HG03571 (cell line): ENCODE measurements around the gene RIOX2.
"Not testable (repeated sequence)": the region's sequence is repeated elsewhere in the genome, so short reads cannot be mapped to it uniquely, and the experiment has no call there.

Experiments
- ATAC-seq: cut with Tn5 transposase; IDR thresholded peaks from one replicate; pipeline ENCODE4 v1.9.1; 2021; ENCODE audit not compliant: unreplicated experiment

Gene RIOX2

GRCh38 chr3:97916576-97916975, 55.7 kb downstream of the RIOX2 start:
- ATAC-seq, result no peak

GRCh38 chr3:97914388-97914787, 57.8 kb downstream of the RIOX2 start:
- ATAC-seq, result no peak

DNA sequence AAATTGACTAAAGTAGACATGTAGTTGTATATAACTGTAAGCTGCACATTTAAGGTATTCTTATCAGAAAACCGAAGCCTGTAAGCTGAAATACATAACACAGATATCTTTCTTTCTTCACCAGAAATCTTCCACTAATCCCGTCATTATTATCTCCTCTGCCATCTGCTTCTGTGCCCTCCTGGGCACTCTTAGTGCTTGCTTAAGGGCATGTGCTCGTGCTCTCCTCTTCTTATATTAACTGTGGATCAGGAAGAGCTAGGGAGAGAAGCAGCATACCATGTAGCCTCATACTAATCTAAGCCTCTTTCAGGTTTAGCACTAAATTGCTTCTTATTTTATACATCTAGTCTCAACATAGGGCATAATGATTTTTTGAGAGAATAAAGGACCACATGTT, 60.8 kb downstream of the RIOX2 start:
- no peak for ATAC-seq

- no peak for ATAC-seq
Measured at GRCh38 chr3:97910931-97911351, 61.3 kb downstream of the RIOX2 start.

DNA sequence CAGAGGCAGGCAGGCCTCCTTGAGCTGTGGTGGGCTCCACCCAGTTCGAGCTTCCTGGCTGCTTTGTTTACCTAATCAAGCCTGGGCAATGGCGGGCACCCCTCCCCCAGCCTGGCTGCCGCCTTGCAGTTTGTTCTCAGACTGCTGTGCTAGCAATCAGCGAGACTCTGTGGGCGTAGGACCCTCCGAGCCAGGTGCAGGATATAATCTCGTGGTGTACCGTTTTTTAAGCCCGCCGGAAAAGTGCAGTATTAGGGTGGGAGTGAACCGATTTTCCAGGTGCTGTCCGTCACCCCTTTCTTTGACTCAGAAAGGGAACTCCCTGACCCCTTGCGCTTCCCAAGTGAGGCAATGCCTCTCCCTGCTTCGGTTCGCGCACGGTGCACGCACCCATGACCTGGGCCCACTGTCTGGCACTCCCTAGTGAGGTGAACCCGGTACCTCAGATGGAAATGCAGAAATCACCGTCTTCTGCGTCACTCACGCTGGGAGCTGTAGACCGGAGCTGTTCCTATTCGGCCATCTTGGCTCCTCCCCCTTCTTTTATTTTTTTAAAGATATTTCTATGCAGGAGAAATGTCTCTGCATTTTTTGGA, 61.9 kb downstream of the RIOX2 start:
- ATAC-seq, result not testable (repeated sequence)

- not testable (repeated sequence) for ATAC-seq
Measured at GRCh38 chr3:97909830-97910229, 62.4 kb downstream of the RIOX2 start.

DNA sequence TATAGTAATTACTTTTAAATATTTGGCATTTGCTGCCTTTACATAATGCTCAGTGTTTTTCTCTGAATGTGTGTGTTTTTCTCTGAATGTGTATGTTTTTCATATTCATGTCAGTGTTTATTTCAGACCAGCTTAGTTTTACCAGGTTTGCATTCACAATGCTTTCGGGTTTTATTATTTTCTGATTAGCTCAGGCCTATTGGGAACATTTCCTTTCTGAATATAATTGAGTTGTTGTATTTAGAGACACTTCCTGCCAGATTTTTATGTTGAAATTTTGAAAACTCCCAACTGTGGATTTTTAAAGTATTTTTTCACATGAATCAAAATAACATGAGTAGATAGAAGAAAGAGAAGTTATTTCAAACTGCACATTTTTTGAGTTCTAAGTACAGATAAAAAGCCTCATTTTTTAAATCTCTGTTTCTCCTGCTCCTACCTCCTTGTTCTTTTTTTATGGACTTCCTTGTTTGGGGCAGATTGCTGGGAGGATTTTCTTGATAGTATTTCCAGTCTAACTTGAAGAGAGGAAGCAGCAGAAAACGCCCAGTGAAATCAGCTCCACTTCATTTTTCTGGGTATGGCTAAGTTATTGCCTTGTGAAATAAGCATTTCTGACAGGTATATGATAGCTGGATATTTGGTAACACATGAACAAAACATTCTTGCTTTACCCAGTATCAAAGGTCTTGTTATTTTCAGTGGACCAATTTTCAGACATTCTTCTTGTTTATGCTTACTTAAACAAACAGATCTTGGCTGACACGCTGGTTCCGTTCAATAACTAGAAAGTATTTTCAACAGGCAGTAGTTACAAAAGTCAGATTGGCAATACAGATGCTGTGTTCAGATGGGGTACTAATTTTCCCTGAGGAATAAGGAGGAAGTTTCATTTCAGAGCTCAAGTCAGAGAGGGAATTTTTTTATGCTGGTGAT, 70.7 kb downstream of the RIOX2 start:
- ATAC-seq, result no peak

DNA sequence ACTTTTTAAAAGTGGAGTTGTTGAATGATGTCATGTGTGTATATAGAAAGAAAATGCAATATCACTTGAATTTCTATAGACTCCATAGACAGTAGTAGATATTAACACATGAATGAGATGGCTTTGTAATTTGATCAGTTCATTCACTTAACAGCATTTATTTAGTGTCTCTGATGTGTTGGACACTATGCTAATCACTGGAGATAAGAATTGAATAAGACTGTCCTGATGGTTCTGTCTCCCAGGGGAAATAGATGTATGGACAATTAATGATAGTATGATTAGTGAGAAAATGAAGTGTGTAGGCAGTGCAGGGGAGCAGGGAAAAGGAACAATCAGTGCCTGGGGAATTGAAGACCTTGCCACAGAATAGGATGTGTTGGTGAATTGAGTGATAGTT, 72.9 kb downstream of the RIOX2 start:
- no peak for ATAC-seq

DNA sequence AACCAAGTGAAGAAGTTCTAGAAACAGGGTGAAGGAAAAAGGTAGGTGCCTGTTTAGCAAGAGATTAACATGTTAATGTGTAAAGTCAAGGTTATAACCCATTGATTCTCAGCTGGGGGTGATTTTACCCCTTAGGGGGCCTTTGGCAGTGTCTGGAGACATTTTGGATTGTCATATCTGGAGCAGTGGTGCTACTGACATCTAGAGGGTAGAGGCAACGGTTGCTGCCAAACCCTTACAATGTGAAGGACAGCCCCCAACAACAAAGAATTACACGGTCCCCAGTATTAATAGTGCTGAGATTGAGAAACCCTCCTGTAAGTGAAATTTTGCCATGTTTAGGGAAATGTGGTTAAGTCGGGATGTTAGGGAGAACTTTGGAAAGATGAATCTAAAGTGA, 75.7 kb downstream of the RIOX2 start:
- ATAC-seq, result no peak

GRCh38 chr3:97896129-97896528, 76.1 kb downstream of the RIOX2 start:
- no peak for ATAC-seq

DNA sequence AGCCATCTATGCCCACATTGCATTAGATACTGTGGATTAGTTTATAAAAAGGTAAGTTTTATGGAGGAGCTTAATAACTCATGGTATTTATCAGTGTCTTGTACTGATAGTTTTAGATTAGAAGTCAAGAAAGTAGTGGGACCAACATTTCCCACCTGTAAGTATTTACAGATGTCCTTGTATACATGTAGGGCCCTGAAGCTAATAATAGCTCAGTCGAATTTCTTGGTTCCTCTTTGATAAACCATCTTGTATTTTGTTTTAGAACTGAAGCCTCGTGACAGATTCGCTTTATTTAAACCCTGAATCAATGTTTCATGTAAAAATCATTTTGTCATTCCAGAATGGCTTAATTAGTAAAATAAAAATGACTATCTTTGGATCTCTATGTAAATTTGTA, 77.0 kb downstream of the RIOX2 start:
- ATAC-seq, result peak; percentile 65

DNA sequence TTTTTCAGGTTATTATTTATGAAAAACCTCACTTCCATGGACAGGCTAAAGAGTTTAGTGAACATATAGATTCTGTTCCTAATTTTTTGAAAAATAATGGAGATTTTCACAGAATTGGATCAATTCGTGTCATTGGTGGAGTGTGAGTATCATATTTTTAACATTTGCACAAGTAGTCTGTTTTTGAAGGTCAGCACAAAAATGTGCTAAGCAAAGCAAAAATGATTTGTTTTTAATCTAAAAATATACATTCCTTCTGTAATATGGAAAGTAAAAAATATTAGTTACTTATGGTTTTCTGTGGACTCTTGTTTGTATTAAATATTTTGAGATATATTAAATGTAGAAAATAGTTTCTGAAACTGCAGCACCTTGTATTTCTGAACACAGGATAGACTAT, 79.4 kb downstream of the RIOX2 start:
- no peak for ATAC-seq
